GM19397 (cell line): Measurements from ENCODE around the gene NME4.
"Not testable (repeated sequence)": the region's sequence is repeated elsewhere in the genome, so short reads cannot be mapped to it uniquely, and the experiment has no call there.

Source experiments
- ATAC-seq: cut with Tn5 transposase; IDR thresholded peaks from one replicate; pipeline ENCODE4 v1.9.1; 2021; ENCODE audit warnings: mild to moderate bottlenecking, moderate library complexity; ENCODE audit not compliant: unreplicated experiment

The NME4 gene

GRCh38 chr16:397135-397661, at the start of gene NME4:
NME4 (plus strand) TSS chr16:397199; CDS start chr16:397223, 24 bp downstream.
- ATAC-seq: no peak

GRCh38 chr16:347203-347602, 49.8 kb upstream of the NME4 start:
- ATAC-seq: no peak

- not testable (repeated sequence) for ATAC-seq
Observed at GRCh38 chr16:348495-348894, 48.5 kb upstream of the NME4 start.

- no peak for ATAC-seq
Observed at GRCh38 chr16:349211-349610, 47.8 kb upstream of the NME4 start.

GRCh38 chr16:350203-350602, 46.8 kb upstream of the NME4 start:
- no peak for ATAC-seq

GRCh38 chr16:351804-352520, 45.0 kb upstream of the NME4 start:
- ATAC-seq: peak; percentile 10

- ATAC-seq: peak; percentile 57
Observed at GRCh38 chr16:352547-353403, 44.2 kb upstream of the NME4 start, which contains the start of gene AXIN1. AXIN1 (minus strand) TSS chr16:352723; CDS start chr16:347025, 5,698 bp downstream.

GRCh38 chr16:353404-354290, 43.4 kb upstream of the NME4 start:
- ATAC-seq: peak; percentile 1

- no peak for ATAC-seq
Observed at GRCh38 chr16:354291-354881, 42.6 kb upstream of the NME4 start.

- no peak for ATAC-seq
Observed at GRCh38 chr16:354971-355461, 42.0 kb upstream of the NME4 start.

- no peak for ATAC-seq
Observed at GRCh38 chr16:356741-357140, 40.3 kb upstream of the NME4 start.

GRCh38 chr16:359067-359763, 37.8 kb upstream of the NME4 start:
- no peak for ATAC-seq

- ATAC-seq: no peak
Observed at GRCh38 chr16:359871-360697, 36.9 kb upstream of the NME4 start.

GRCh38 chr16:360698-361336, 36.2 kb upstream of the NME4 start:
- no peak for ATAC-seq

GRCh38 chr16:361341-361871, 35.6 kb upstream of the NME4 start:
- ATAC-seq: no peak

- peak; percentile 64 for ATAC-seq
Observed at GRCh38 chr16:361872-362701, 34.9 kb upstream of the NME4 start.

GRCh38 chr16:362702-362999, 34.3 kb upstream of the NME4 start:
- ATAC-seq: not testable (repeated sequence)
